ENCODE results near the gene STAT1. TPM values are rescaled to one million over a fixed set of nuclear protein-coding genes. Genes with fewer than 3 reads are reported as not detected.

Gene STAT1
- total RNA-seq, 1 experiment from 2014 or later = 60.7 TPM

- Histone ChIP-seq H3K9me2 (ENCODE audit: insufficient read depth) (no peaks in the 10 kb centered on the region), H3K9ac (ENCODE audit: low read length) (no peak overlapping the region), H3K27ac (ENCODE audit: low read depth, low read length) (no peak overlapping the region), H3K79me2 (ENCODE audit: insufficient read depth, low read length) (no peaks in the 10 kb centered on the region), H4K20me1 (ENCODE audit: insufficient read depth) (no peaks in the 10 kb centered on the region), H3K27me3 (ENCODE audit: insufficient read depth, low read length) (no peaks in the 10 kb centered on the region), H3K4me3 (replicated peaks in 1 of 2; ENCODE audit: low read depth in 1 of 2, low read length in 2 of 2) (no peak overlapping the region), H3K9me3 (ENCODE audit: control insufficient read depth in 1 of 2, insufficient read depth in 1 of 2, low read depth in 1 of 2, low read length in 2 of 2) (peaks cover 0 to 6% of the 10 kb centered on the region in 2 experiments; a peak in 1 of 4 replicates), H3K36me3 (ENCODE audit: control insufficient read depth in 1 of 2, insufficient read depth in 2 of 2, low read length in 2 of 2) (no peaks in the 10 kb centered on the region), H3K4me1 (ENCODE audit: control insufficient read depth in 1 of 2, insufficient read depth in 2 of 2, low read length in 2 of 2) (peaks cover 12 to 26% of the 10 kb centered on the region in 2 experiments), H2AFZ (ENCODE audit: low read depth, low read length, poor library complexity, severe bottlenecking) (no peak overlapping the region), H3K4me2 (ENCODE audit: low read length) (no peak overlapping the region)
- POLR2A ChIA-PET = no interaction called here
- TF ChIP-seq SP1 (IDR thresholded peaks at IDR 0.05; ENCODE audit: low read depth) (no peak), SRF (IDR thresholded peaks at IDR 0.05; ENCODE audit: low read depth) (no peak), REST (IDR thresholded peaks at IDR 0.05; ENCODE audit: low read depth) (no peak), ZNF274 (IDR thresholded peaks at IDR 0.05; ENCODE audit: low read depth, low read length) (no peak), MAX (IDR thresholded peaks at IDR 0.05) (no peak), CTCF (IDR thresholded peaks at IDR 0.05 in 2 of 3, conservative IDR thresholded peaks at IDR 0.05 in 1 of 3; ENCODE audit: borderline replicate concordance in 1 of 3, insufficient read depth in 1 of 3, low read depth in 2 of 3, low read length in 2 of 3) (no peak), POLR2A (IDR thresholded peaks at IDR 0.05; ENCODE audit: borderline replicate concordance, extremely low read depth, insufficient read depth, insufficient read length) (no peak), EZH2 (IDR thresholded peaks at IDR 0.05) (no peak), POLR2AphosphoS5 (IDR thresholded peaks at IDR 0.05; ENCODE audit: low read depth, low read length) (no peak), CBX3 (IDR thresholded peaks at IDR 0.05; ENCODE audit: low read depth) (no peak), ZFX (IDR thresholded peaks at IDR 0.05) (no peak), ELF1 (IDR thresholded peaks at IDR 0.05; ENCODE audit: borderline replicate concordance, low read depth) (no peak), JUND (IDR thresholded peaks at IDR 0.05) (no peak), YY1 (IDR thresholded peaks at IDR 0.05; ENCODE audit: extremely low read depth, insufficient replicate concordance, low read depth, low read length) (no peak)
- TF ChIP-seq, protein P1, sequence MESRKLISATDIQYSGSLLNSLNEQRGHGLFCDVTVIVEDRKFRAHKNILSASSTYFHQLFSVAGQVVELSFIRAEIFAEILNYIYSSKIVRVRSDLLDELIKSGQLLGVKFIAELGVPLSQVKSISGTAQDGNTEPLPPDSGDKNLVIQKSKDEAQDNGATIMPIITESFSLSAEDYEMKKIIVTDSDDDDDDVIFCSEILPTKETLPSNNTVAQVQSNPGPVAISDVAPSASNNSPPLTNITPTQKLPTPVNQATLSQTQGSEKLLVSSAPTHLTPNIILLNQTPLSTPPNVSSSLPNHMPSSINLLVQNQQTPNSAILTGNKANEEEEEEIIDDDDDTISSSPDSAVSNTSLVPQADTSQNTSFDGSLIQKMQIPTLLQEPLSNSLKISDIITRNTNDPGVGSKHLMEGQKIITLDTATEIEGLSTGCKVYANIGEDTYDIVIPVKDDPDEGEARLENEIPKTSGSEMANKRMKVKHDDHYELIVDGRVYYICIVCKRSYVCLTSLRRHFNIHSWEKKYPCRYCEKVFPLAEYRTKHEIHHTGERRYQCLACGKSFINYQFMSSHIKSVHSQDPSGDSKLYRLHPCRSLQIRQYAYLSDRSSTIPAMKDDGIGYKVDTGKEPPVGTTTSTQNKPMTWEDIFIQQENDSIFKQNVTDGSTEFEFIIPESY (IDR thresholded peaks at IDR 0.05; ENCODE audit: extremely low read depth, insufficient replicate concordance, low read length) = no peak
- CTCF ChIA-PET = interaction anchor here (1.1 to 2.0 kb wide), 2 partner anchors 12 to 116 kb away, joined by 4 to 8 read pairs; no protein-coding TSS in a partner anchor
- no peak for ATAC-seq
- BruUV-seq (replicated peaks) = no TSS peak
- intact Hi-C loops (cut with micrococcal nuclease) = no loop called here
- DNase-seq (ENCODE audit: low read depth, low spot score) = no peak
- RAD21 ChIA-PET (ENCODE audit: low non-redundant PET in 1 of 2, low total read pairs in 2 of 2, uncharacterized antibody in 2 of 2, unreplicated experiment in 2 of 2) = no interaction called here
Observed at GRCh38 chr2:191039616-191040015, 25.6 kb upstream of the STAT1 start.

Measured in HCT116 (cell line).